GM23338 (cell line): ENCODE data around the gene MYL5. TPM values are rescaled to one million over a fixed set of nuclear protein-coding genes. Genes with fewer than 3 reads are reported as not detected.

ENCODE experiments used
- ATAC-seq: fragments of 200-7000 bp; cut with Tn5 transposase; 3 replicates; pipeline ENCODE4 v1.9.1; 2020
- DNase-seq: peaks from one replicate; pipeline ENCODE4 v3.0.0-alpha.2; 2015; ENCODE audit warnings: low spot score
- H2AFZ ChIP-seq: fragments of 200-600 bp; sonication (generic); 2 replicates; pipeline ENCODE4 v1.8.0; 2016; ENCODE audit warnings: antibody characterized with exemption, mild to moderate bottlenecking, moderate library complexity
- H3F3A ChIP-seq: fragments of 200-600 bp; sonication (generic); replicated peaks from 2 replicates; pipeline ENCODE4 v1.8.0; 2017; ENCODE audit warnings: antibody characterized with exemption, mixed run types, low read depth
- H3K27ac ChIP-seq: fragments of 200-600 bp; sonication (generic); 2 replicates; pipeline ENCODE4 v1.6.1; 2016; ENCODE audit warnings: low read depth
- H3K27me3 ChIP-seq: fragments of 200-600 bp; sonication (generic); 2 replicates; pipeline ENCODE4 v1.8.0; 2016; ENCODE audit warnings: mild to moderate bottlenecking, mixed run types, moderate library complexity; ENCODE audit not compliant: insufficient read depth
- H3K36me3 ChIP-seq: fragments of 200-600 bp; sonication (generic); 2 replicates; pipeline ENCODE4 v1.8.0; 2016; ENCODE audit warnings: mild to moderate bottlenecking; ENCODE audit not compliant: insufficient read depth
- H3K4me1 ChIP-seq: fragments of 200-600 bp; sonication (generic); 2 replicates; pipeline ENCODE4 v1.8.0; 2016; ENCODE audit warnings: mild to moderate bottlenecking, moderate library complexity; ENCODE audit not compliant: insufficient read depth
- H3K4me2 ChIP-seq: fragments of 200-600 bp; sonication (generic); 2 replicates; pipeline ENCODE4 v1.7.1; 2017; ENCODE audit warnings: mixed run types
- H3K4me3 ChIP-seq: fragments of 200-600 bp; sonication (generic); 2 replicates; pipeline ENCODE4 v1.6.1; 2016; ENCODE audit warnings: mixed run types
- H3K79me2 ChIP-seq: fragments of 200-600 bp; sonication (generic); replicated peaks from 2 replicates; pipeline ENCODE4 v1.8.0; 2017; ENCODE audit warnings: mild to moderate bottlenecking; ENCODE audit not compliant: insufficient read depth
- H3K9me2 ChIP-seq: fragments of 200-600 bp; sonication (generic); 2 replicates; pipeline ENCODE4 v1.8.0; 2017; ENCODE audit not compliant: insufficient read depth
- H4K20me1 ChIP-seq: fragments of 200-600 bp; sonication (generic); replicated peaks from 2 replicates; pipeline ENCODE4 v1.8.0; 2017; ENCODE audit warnings: mild to moderate bottlenecking; ENCODE audit not compliant: insufficient read depth
- H3K27ac Mint-ChIP-seq: 2 replicates; pipeline ENCODE4 v1.8.0; 2020; ENCODE audit warnings: inconsistent platforms, mild to moderate bottlenecking, moderate library complexity, mixed read lengths
- H3K27me3 Mint-ChIP-seq: 3 replicates; pipeline ENCODE4 v1.8.0; 2022; ENCODE audit warnings: low read depth, mild to moderate bottlenecking, moderate library complexity, mixed read lengths, inconsistent platforms; ENCODE audit not compliant: insufficient read depth, poor library complexity
- H3K36me3 Mint-ChIP-seq: 3 replicates; pipeline ENCODE4 v1.8.0; 2021; ENCODE audit warnings: low read depth, mild to moderate bottlenecking, inconsistent platforms, moderate library complexity, mixed read lengths
- H3K4me1 Mint-ChIP-seq: 3 replicates; pipeline ENCODE4 v1.8.0; 2020; ENCODE audit warnings: mild to moderate bottlenecking, inconsistent platforms, mixed read lengths
- H3K4me3 Mint-ChIP-seq: 3 replicates; pipeline ENCODE4 v1.8.0; 2021; ENCODE audit warnings: moderate library complexity, mild to moderate bottlenecking, inconsistent platforms, mixed read lengths
- H3K9me3 Mint-ChIP-seq: 3 replicates; pipeline ENCODE4 v1.8.0; 2020; ENCODE audit warnings: moderate library complexity, mild to moderate bottlenecking, inconsistent platforms, mixed read lengths
- CREB1 ChIP-seq: fragments of 250-450 bp; sonication (Bioruptor Pico); IDR thresholded peaks from 2 replicates; pipeline ENCODE4 v1.5.0; 2020; ENCODE audit warnings: low read depth, mild to moderate bottlenecking, moderate library complexity
- CTCF ChIP-seq, 2 experiments: fragments of 200-600 bp in 1 of 2; sonication (generic) in 1 of 2; conservative IDR thresholded peaks; 2 replicates each; pipeline versions ENCODE4 v1.5.1 to v1.6.1; 2016 to 2017; ENCODE audit warnings: antibody characterized with exemption in 2 of 2, low read depth in 2 of 2, mild to moderate bottlenecking in 2 of 2, moderate library complexity in 1 of 2
- ETS1 ChIP-seq: IDR thresholded peaks from 2 replicates; pipeline ENCODE4 v1.6.1; 2016; ENCODE audit warnings: antibody characterized with exemption
- EZH2 ChIP-seq: fragments of 200-600 bp; sonication (generic); IDR thresholded peaks from one replicate; pipeline ENCODE4 v1.8.0; 2017; ENCODE audit warnings: antibody characterized with exemption, mild to moderate bottlenecking, low read depth; ENCODE audit not compliant: unreplicated experiment
- EZH2phosphoT487 ChIP-seq: fragments of 200-600 bp; sonication (generic); IDR thresholded peaks from one replicate; pipeline ENCODE4 v1.8.1; 2018; ENCODE audit warnings: antibody characterized with exemption; ENCODE audit not compliant: unreplicated experiment
- JUNB ChIP-seq: IDR thresholded peaks from one replicate; pipeline ENCODE4 v1.6.1; 2016; ENCODE audit warnings: antibody characterized with exemption; ENCODE audit not compliant: unreplicated experiment
- NANOG ChIP-seq: IDR thresholded peaks from 2 replicates; pipeline ENCODE4 v1.6.1; 2016; ENCODE audit warnings: antibody characterized with exemption, borderline replicate concordance
- POLR2AphosphoS5 ChIP-seq: IDR thresholded peaks from 2 replicates; pipeline ENCODE4 v1.6.1; 2016; ENCODE audit warnings: antibody characterized with exemption, low read depth
- REST ChIP-seq: IDR thresholded peaks from one replicate; pipeline ENCODE4 v1.6.1; 2018; ENCODE audit warnings: antibody characterized with exemption; ENCODE audit not compliant: unreplicated experiment
- STAT1 ChIP-seq: IDR thresholded peaks from one replicate; pipeline ENCODE4 v1.6.1; 2016; ENCODE audit warnings: antibody characterized with exemption; ENCODE audit not compliant: unreplicated experiment
- ZNF114 ChIP-seq: fragments of 250-450 bp; sonication (Bioruptor Pico); IDR thresholded peaks from 2 replicates; pipeline ENCODE4 v1.5.0; 2020; ENCODE audit warnings: mild to moderate bottlenecking, moderate library complexity
- ZNF331 ChIP-seq: fragments of 250-450 bp; sonication (Bioruptor Pico); IDR thresholded peaks from 2 replicates; pipeline ENCODE4 v1.5.0; 2020; ENCODE audit warnings: low read depth, mild to moderate bottlenecking, moderate library complexity
- polyA plus RNA-seq: library from polyadenylated mRNA; unstranded; fragments of >200 nt; fragmentation: Nextera tagmentation; extraction: Ambion mirVana; gene quantifications from 2 replicates; pipeline ENCODE4 v1.2.1, GENCODE V29; 2016
- total RNA-seq: library from RNA; depleted of rRNA; stranded (reverse); fragments of >200 nt; shearing (Covaris generic); gene quantifications from 2 replicates; pipeline ENCODE4 v1.2.3, GENCODE V29; 2014

MYL5 gene
- total and polyA plus RNA-seq, 2 experiments from 2014 or later = 3.0 to 4.4 TPM

GRCh38 chr4:648579-649292 lies 25.6 kb upstream of the MYL5 start (continued):
- no peak for TF ChIP-seq JUNB
- no peak for TF ChIP-seq CREB1 (CRISPR knock-in tag)

GRCh38 chr4:649293-649625 lies 25.1 kb upstream of the MYL5 start:
- H4K20me1 ChIP-seq = no peaks in the 10 kb centered on the region
- no peaks in the 10 kb centered on the region for H3K36me3 Mint-ChIP-seq
- no peaks in the 10 kb centered on the region for H3K36me3 ChIP-seq
- DNase-seq = no peak
- no peaks in the 10 kb centered on the region; the same call in 2 of the 3 replicates for H3K9me3 Mint-ChIP-seq
- no peak overlapping the region for H3K4me3 Mint-ChIP-seq
- H3F3A ChIP-seq = no peaks in the 10 kb centered on the region
- H3K27ac ChIP-seq = no peak overlapping the region
- H3K27ac Mint-ChIP-seq = no peak overlapping the region
- no peak for ATAC-seq
- no peaks in the 10 kb centered on the region for H3K79me2 ChIP-seq
- H3K27me3 ChIP-seq = 0 out of 2 replicates have a peak, but pooled peaks cover 3% of the 10 kb centered on the region
- peaks cover 27% of the 10 kb centered on the region for H3K27me3 Mint-ChIP-seq
- peaks cover 14% of the 10 kb centered on the region; the same call in 2 of the 3 replicates for H3K4me1 Mint-ChIP-seq
- H3K4me3 ChIP-seq = no peak overlapping the region
- TF ChIP-seq POLR2AphosphoS5 = no peak
- TF ChIP-seq EZH2phosphoT487 = no peak
- TF ChIP-seq REST = no peak
- no peak for TF ChIP-seq NANOG
- TF ChIP-seq ETS1 = no peak
- TF ChIP-seq ZNF114 (CRISPR knock-in tag) = no peak
- TF ChIP-seq EZH2 = no peak
- no peak for TF ChIP-seq STAT1
- TF ChIP-seq CTCF (conservative IDR thresholded peaks at IDR 0.05; ENCODE audit: low read depth in 2 of 2) = no peak
- no peak for TF ChIP-seq CREB1 (CRISPR knock-in tag)
- no peak for TF ChIP-seq ZNF331
- TF ChIP-seq JUNB = no peak
- H3K4me2 ChIP-seq = no peak overlapping the region
- H3K9me2 ChIP-seq = no peaks in the 10 kb centered on the region
- H3K4me1 ChIP-seq = no peaks in the 10 kb centered on the region
- no peak overlapping the region for H2AFZ ChIP-seq
